WTC11 (cell line): ENCODE measurements around the gene MAPRE2. TPM values are rescaled to one million over a fixed set of nuclear protein-coding genes. Genes with fewer than 3 reads are reported as not detected.

Experiments used
- ATAC-seq: fragments of 200-7000 bp; cut with Tn5 transposase; 2 replicates; pipeline ENCODE4 v1.10.0; 2021; ENCODE audit warnings: mild to moderate bottlenecking, moderate library complexity
- CTCF ChIA-PET: fragments of 300-600 bp; sonication (Branson Sonifier 250); formaldehyde crosslinking; loops from one replicate; lab custom pipeline; 2021; ENCODE audit warnings: antibody characterized with exemption; lab: Charles Lee
- POLR2A ChIA-PET: fragments of 350-600 bp; sonication (Branson Sonifier 250); formaldehyde crosslinking; loops from one replicate; lab custom pipeline; 2021; ENCODE audit warnings: antibody characterized with exemption; lab: Charles Lee
- DNase-seq: peaks from one replicate; pipeline ENCODE4 v3.0.0; 2021; ENCODE audit warnings: low spot score
- H3K27ac Mint-ChIP-seq: 2 replicates; pipeline ENCODE4 v1.8.0; 2021; ENCODE audit warnings: mixed read lengths
- H3K27me3 Mint-ChIP-seq: 2 replicates; pipeline ENCODE4 v1.8.0; 2021; ENCODE audit warnings: low read depth, mild to moderate bottlenecking, moderate library complexity, mixed read lengths
- H3K36me3 Mint-ChIP-seq: 2 replicates; pipeline ENCODE4 v1.8.0; 2021; ENCODE audit warnings: mixed read lengths
- H3K4me1 Mint-ChIP-seq: 2 replicates; pipeline ENCODE4 v1.8.0; 2022; ENCODE audit warnings: mixed read lengths
- H3K4me3 Mint-ChIP-seq: 2 replicates; pipeline ENCODE4 v1.8.0; 2021; ENCODE audit warnings: mild to moderate bottlenecking, moderate library complexity, mixed read lengths
- H3K9me3 Mint-ChIP-seq: 2 replicates; pipeline ENCODE4 v1.8.0; 2021; ENCODE audit warnings: mixed read lengths
- AR ChIP-seq: fragments of 250-450 bp; sonication (Bioruptor Pico); IDR thresholded peaks from 2 replicates; pipeline ENCODE4 v1.9.0; 2021; ENCODE audit warnings: mild to moderate bottlenecking
- E2F4 ChIP-seq: sonication (generic); formaldehyde crosslinking; IDR thresholded peaks from 2 replicates; pipeline ENCODE4 v1.8.1; 2022; ENCODE audit warnings: low read depth, mild to moderate bottlenecking, moderate library complexity, missing genetic modification reagents, borderline replicate concordance
- FOXP1 ChIP-seq: sonication (generic); formaldehyde crosslinking; IDR thresholded peaks from 2 replicates; pipeline ENCODE4 v1.8.0; 2022; ENCODE audit warnings: missing genetic modification reagents, mild to moderate bottlenecking, moderate library complexity, borderline replicate concordance
- GTF2I ChIP-seq: fragments of 250-450 bp; sonication (Bioruptor Pico); conservative IDR thresholded peaks from 2 replicates; pipeline ENCODE4 v1.4.0; 2021; ENCODE audit warnings: mild to moderate bottlenecking
- IRF2 ChIP-seq: sonication (generic); formaldehyde crosslinking; IDR thresholded peaks from 2 replicates; pipeline ENCODE4 v1.8.0; 2022; ENCODE audit warnings: low read depth, missing genetic modification reagents, borderline replicate concordance
- OVOL2 ChIP-seq: fragments of 250-450 bp; sonication (Bioruptor Pico); IDR thresholded peaks from 2 replicates; pipeline ENCODE4 v1.9.0; 2021; ENCODE audit warnings: mild to moderate bottlenecking, borderline replicate concordance
- PRDM15 ChIP-seq: sonication (generic); formaldehyde crosslinking; IDR thresholded peaks from 2 replicates; pipeline ENCODE4 v1.8.0; 2022; ENCODE audit warnings: missing genetic modification reagents
- RORB ChIP-seq: fragments of 250-450 bp; sonication (Bioruptor Pico); IDR thresholded peaks from 2 replicates; pipeline ENCODE4 v1.9.0; 2021; ENCODE audit warnings: mild to moderate bottlenecking
- SMAD4 ChIP-seq: sonication (generic); formaldehyde crosslinking; IDR thresholded peaks from 2 replicates; pipeline ENCODE4 v1.8.0; 2022; ENCODE audit warnings: mild to moderate bottlenecking, missing genetic modification reagents
- STAT6 ChIP-seq: sonication (generic); formaldehyde crosslinking; conservative IDR thresholded peaks from 2 replicates; pipeline ENCODE4 v1.8.1; 2023; ENCODE audit warnings: mild to moderate bottlenecking, low read depth, missing genetic modification reagents, moderate library complexity
- TCF7 ChIP-seq: sonication (generic); formaldehyde crosslinking; IDR thresholded peaks from 2 replicates; pipeline ENCODE4 v1.8.0; 2022; ENCODE audit warnings: mild to moderate bottlenecking, low read depth, missing genetic modification reagents, moderate library complexity
- TEAD1 ChIP-seq: sonication (generic); formaldehyde crosslinking; IDR thresholded peaks from 2 replicates; pipeline ENCODE4 v1.8.0; 2022; ENCODE audit warnings: mild to moderate bottlenecking, missing genetic modification reagents
- TP53 ChIP-seq: sonication (generic); formaldehyde crosslinking; IDR thresholded peaks from 2 replicates; pipeline ENCODE4 v1.8.1; 2023; ENCODE audit warnings: mild to moderate bottlenecking, missing genetic modification reagents
- ZBTB43 ChIP-seq: sonication (generic); formaldehyde crosslinking; IDR thresholded peaks from 2 replicates; pipeline ENCODE4 v1.8.1; 2023; ENCODE audit warnings: mild to moderate bottlenecking, missing genetic modification reagents
- ZNF232 ChIP-seq: sonication (generic); formaldehyde crosslinking; IDR thresholded peaks from 2 replicates; pipeline ENCODE4 v1.8.0; 2022; ENCODE audit warnings: mild to moderate bottlenecking, missing genetic modification reagents
- ZNF263 ChIP-seq: sonication (generic); formaldehyde crosslinking; IDR thresholded peaks from 2 replicates; pipeline ENCODE4 v1.8.1; 2022; ENCODE audit warnings: low read depth, mild to moderate bottlenecking, moderate library complexity, missing genetic modification reagents
- ZNF416 ChIP-seq: fragments of 250-450 bp; sonication (Bioruptor Pico); IDR thresholded peaks from 2 replicates; pipeline ENCODE4 v1.9.0; 2021; ENCODE audit warnings: mild to moderate bottlenecking, inconsistent platforms
- ZNF532 ChIP-seq: fragments of 250-450 bp; sonication (Bioruptor Pico); IDR thresholded peaks from 2 replicates; pipeline ENCODE4 v1.9.0; 2021; ENCODE audit warnings: mild to moderate bottlenecking, borderline replicate concordance
- ZSCAN18 ChIP-seq: fragments of 250-450 bp; sonication (Bioruptor Pico); IDR thresholded peaks from 2 replicates; pipeline ENCODE4 v2.1.2; 2022; ENCODE audit warnings: mild to moderate bottlenecking, moderate library complexity
- total RNA-seq: library from RNA; stranded (reverse); gene quantifications from 3 replicates; pipeline ENCODE4 v1.2.3, GENCODE V29; 2021

The MAPRE2 gene
- total RNA-seq, 1 experiment from 2014 or later = 20.4 TPM

GRCh38 chr18:35010156-35010555, 31.1 kb upstream of the MAPRE2 start:
- no peak overlapping the region for H3K27ac Mint-ChIP-seq
- H3K27me3 Mint-ChIP-seq = no peaks in the 10 kb centered on the region
- POLR2A ChIA-PET = no interaction called here
- no peaks in the 10 kb centered on the region for H3K9me3 Mint-ChIP-seq
- H3K4me1 Mint-ChIP-seq = no peaks in the 10 kb centered on the region
- H3K4me3 Mint-ChIP-seq = no peak overlapping the region
- CTCF ChIA-PET = no interaction called here
- ATAC-seq (no peak), DNase-seq (no peak)
- H3K36me3 Mint-ChIP-seq = no peaks in the 10 kb centered on the region
- TF ChIP-seq TCF7 (CRISPR knock-in tag) (no peak), ZBTB43 (no peak), ZNF532 (no peak), PRDM15 (CRISPR knock-in tag) (no peak), GTF2I (CRISPR knock-in tag) (no peak), TP53 (CRISPR knock-in tag) (no peak), AR (CRISPR knock-in tag) (no peak), SMAD4 (CRISPR knock-in tag) (no peak), ZNF263 (CRISPR knock-in tag) (no peak), E2F4 (no peak), ZNF416 (CRISPR knock-in tag) (no peak), ZSCAN18 (CRISPR knock-in tag) (no peak), ZNF232 (CRISPR knock-in tag) (no peak), RORB (CRISPR knock-in tag) (no peak), FOXP1 (no peak), OVOL2 (no peak), IRF2 (CRISPR knock-in tag) (no peak), STAT6 (CRISPR knock-in tag) (no peak), TEAD1 (no peak)
